T-cell (primary cell): ENCODE results near the gene PLXNA2. TPM values are rescaled to one million over a fixed set of nuclear protein-coding genes. Genes with fewer than 3 reads are reported as not detected.

Experiments used
- ATAC-seq, 4 experiments: fragments of 200-7000 bp in 3 of 4; fragments of 150-1000 bp in 1 of 4; cut with Tn5 transposase; replicated peaks in 1 of 4; 1 replicate in 3 of 4; 2 replicates in 1 of 4; pipeline ENCODE4 v1.10.0; 2021; ENCODE audit warnings: moderate library complexity in 3 of 4, mild to moderate bottlenecking in 2 of 4, moderate number of reproducible peaks in 1 of 4
- CTCF ChIA-PET, 2 donors: fragments of 300-600 bp; sonication (Branson Sonifier 250); formaldehyde crosslinking; loops; one replicate each; lab custom pipeline; 2022; ENCODE audit warnings: antibody characterized with exemption in 2 of 2; lab: Charles Lee
- POLR2A ChIA-PET, 2 donors: fragments of 300-600 bp; sonication (Branson Sonifier 250); formaldehyde crosslinking; loops; one replicate each; lab custom pipeline; 2022; ENCODE audit warnings: antibody characterized with exemption in 2 of 2; lab: Charles Lee
- DNase-seq, 35 experiments: peaks; one replicate each; pipeline versions ENCODE4 v3.0.0 to v3.0.0-alpha.2; 2013 to 2023
- H3K27ac ChIP-seq: one replicate; pipeline ENCODE4 v1.5.1; 2013; ENCODE audit warnings: low read length
- H3K27me3 ChIP-seq, 2 experiments: replicated peaks in 1 of 2; 1 replicate in 1 of 2; 2 replicates in 1 of 2; pipeline versions ENCODE4 v1.6.1 to v1.7.0; 2013; ENCODE audit warnings: low read length in 1 of 2, mixed read lengths in 1 of 2; ENCODE audit not compliant: control insufficient read depth in 2 of 2, insufficient read depth in 2 of 2; ENCODE audit errors: extremely low read depth in 1 of 2
- H3K36me3 ChIP-seq, 2 donors: 1 replicate in 1 of 2; 2 replicates in 1 of 2; pipeline versions ENCODE4 v1.6.1 to v1.7.0; 2013; ENCODE audit warnings: low read length in 1 of 2; ENCODE audit not compliant: control insufficient read depth in 2 of 2, insufficient read depth in 1 of 2; ENCODE audit errors: extremely low read depth in 1 of 2
- H3K4me1 ChIP-seq, 2 experiments: 1 replicate in 1 of 2; 2 replicates in 1 of 2; pipeline versions ENCODE4 v1.6.1 to v1.7.0; 2013; ENCODE audit warnings: low read length in 2 of 2, mixed read lengths in 1 of 2; ENCODE audit not compliant: insufficient read depth in 2 of 2, control insufficient read depth in 1 of 2; ENCODE audit errors: extremely low read depth in 1 of 2
- H3K4me3 ChIP-seq, 2 donors: 1 replicate in 1 of 2; 2 replicates in 1 of 2; pipeline versions ENCODE4 v1.5.1 to v1.7.0; 2013; ENCODE audit warnings: mild to moderate bottlenecking in 2 of 2, low read length in 1 of 2, moderate library complexity in 1 of 2; ENCODE audit not compliant: control insufficient read depth in 1 of 2; ENCODE audit errors: extremely low read depth in 1 of 2
- H3K9me3 ChIP-seq: 2 replicates; pipeline ENCODE4 v1.7.0; 2013
- H3K27ac Mint-ChIP-seq, 2 donors: one replicate each; pipeline ENCODE4 v1.8.0; 2020 to 2021; ENCODE audit warnings: mild to moderate bottlenecking in 2 of 2, mixed read lengths in 2 of 2
- H3K27me3 Mint-ChIP-seq, 2 donors: one replicate each; pipeline ENCODE4 v1.8.0; 2021 to 2022; ENCODE audit warnings: mixed read lengths in 2 of 2
- H3K36me3 Mint-ChIP-seq: one replicate; pipeline ENCODE4 v1.8.0; 2021; ENCODE audit warnings: mixed read lengths
- H3K4me1 Mint-ChIP-seq, 3 donors: one replicate each; pipeline ENCODE4 v1.8.0; 2020 to 2022; ENCODE audit warnings: mixed read lengths in 3 of 3, mild to moderate bottlenecking in 1 of 3
- H3K4me3 Mint-ChIP-seq, 3 donors: one replicate each; pipeline ENCODE4 v1.8.0; 2020 to 2022; ENCODE audit warnings: mild to moderate bottlenecking in 3 of 3, mixed read lengths in 3 of 3, moderate library complexity in 3 of 3
- H3K9me3 Mint-ChIP-seq, 3 donors: one replicate each; pipeline ENCODE4 v1.8.0; 2020 to 2022; ENCODE audit warnings: mixed read lengths in 3 of 3
- WGBS: methylation state at CpG from one replicate; pipeline ENCODE4 v1.1.5; 2013; ENCODE audit warnings: missing lambda C conversion rate; ENCODE audit not compliant: insufficient coverage; 5-methylcytosine and 5-hydroxymethylcytosine counted together
- total RNA-seq, 35 experiments: library from RNA in 6 of 35; stranded (reverse) in 6 of 35; fragments of 120-200 nt in 1 of 35; gene quantifications; one replicate each; pipeline versions ENCODE4 v1.2.1 to v1.2.4 and lab custom pipeline; 2013 to 2026

The PLXNA2 gene
- total RNA-seq, 5 donors from 2014 or later (not counting 1 experiment from before 2014, with no cell fraction given), result 1.3 to 2.6 (median 2.2) TPM

DNA sequence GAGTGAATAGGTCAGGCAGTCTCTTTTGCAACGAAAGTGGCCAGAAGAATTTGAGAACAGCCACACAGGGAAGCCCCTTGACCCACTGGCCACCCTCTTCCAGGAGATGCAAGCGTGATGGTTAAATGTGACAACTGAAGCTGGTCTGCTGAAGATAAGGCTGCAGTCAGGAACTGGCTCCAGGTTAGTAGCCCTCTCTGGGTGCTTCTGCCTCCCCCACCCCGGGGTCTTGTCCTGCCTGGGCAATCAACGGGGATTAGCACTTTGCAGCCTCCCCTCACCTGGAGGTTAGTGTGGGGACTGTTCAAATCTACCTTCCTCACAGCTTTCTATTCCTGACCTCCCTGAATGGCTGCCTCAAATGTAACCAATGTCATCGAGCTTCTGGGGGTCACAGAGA lies 125.9 kb downstream of the PLXNA2 start:
- ATAC-seq (no peak), DNase-seq (no peak)
- no peaks in the 10 kb centered on the region for H3K4me1 Mint-ChIP-seq
- Histone ChIP-seq H3K4me1 (no peaks in the 10 kb centered on the region), H3K27ac (no peak overlapping the region), H3K4me3 (no peak overlapping the region), H3K9me3 (no peaks in the 10 kb centered on the region), H3K27me3 (peaks cover 0 to 6% of the 10 kb centered on the region in 2 experiments), H3K36me3 (no peaks in the 10 kb centered on the region)
- H3K27ac Mint-ChIP-seq, result no peak overlapping the region
- WGBS, result 60% methylated on average over 2 of the region's 5 CpGs
- H3K27me3 Mint-ChIP-seq, result no peaks in the 10 kb centered on the region
- ChIA-PET POLR2A (no interaction called here), CTCF (no interaction called here)
- H3K9me3 Mint-ChIP-seq, result no peaks in the 10 kb centered on the region
- no peak overlapping the region for H3K4me3 Mint-ChIP-seq
- no peaks in the 10 kb centered on the region for H3K36me3 Mint-ChIP-seq

DNA sequence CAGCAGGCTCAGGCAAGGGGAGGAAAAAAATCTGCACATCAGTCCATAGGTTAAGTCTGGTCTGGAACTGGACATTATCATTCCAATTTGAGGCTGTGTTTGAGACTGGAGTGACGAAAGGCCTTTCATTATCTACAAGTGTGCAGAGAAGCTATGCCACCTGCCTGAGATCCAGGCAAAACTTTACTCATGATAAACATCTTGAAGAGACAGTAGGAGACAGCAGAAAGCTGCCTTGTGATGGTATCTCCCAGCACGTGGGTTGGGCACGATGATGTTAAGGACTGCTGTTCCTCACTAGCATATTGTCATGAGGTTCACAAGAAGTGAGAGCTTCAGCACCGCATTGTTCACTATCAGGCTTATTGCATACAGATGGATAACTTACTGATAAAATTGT lies 126.4 kb downstream of the PLXNA2 start:
- H3K4me3 ChIP-seq, result no peak overlapping the region
- no peak overlapping the region for H3K4me3 Mint-ChIP-seq
- ATAC-seq (no peak), DNase-seq (no peak)
- no peaks in the 10 kb centered on the region for H3K4me1 ChIP-seq
- H3K9me3 ChIP-seq, result no peaks in the 10 kb centered on the region
- H3K9me3 Mint-ChIP-seq, result no peaks in the 10 kb centered on the region
- H3K36me3 Mint-ChIP-seq, result no peaks in the 10 kb centered on the region
- peaks cover 0 to 6% of the 10 kb centered on the region in 2 experiments for H3K27me3 ChIP-seq
- H3K36me3 ChIP-seq, result no peaks in the 10 kb centered on the region
- H3K27me3 Mint-ChIP-seq, result no peaks in the 10 kb centered on the region
- no peak overlapping the region for H3K27ac Mint-ChIP-seq
- H3K27ac ChIP-seq, result no peak overlapping the region
- whole genome bisulfite sequencing, result 20% methylated on average over 1 of the region's 4 CpGs
- ChIA-PET CTCF (no interaction called here), POLR2A (no interaction called here)
- no peaks in the 10 kb centered on the region for H3K4me1 Mint-ChIP-seq

GRCh38 chr1:208117409-208117808 lies 126.8 kb downstream of the PLXNA2 start:
- WGBS, result 75% methylated on average over 2 of the region's 3 CpGs

DNA sequence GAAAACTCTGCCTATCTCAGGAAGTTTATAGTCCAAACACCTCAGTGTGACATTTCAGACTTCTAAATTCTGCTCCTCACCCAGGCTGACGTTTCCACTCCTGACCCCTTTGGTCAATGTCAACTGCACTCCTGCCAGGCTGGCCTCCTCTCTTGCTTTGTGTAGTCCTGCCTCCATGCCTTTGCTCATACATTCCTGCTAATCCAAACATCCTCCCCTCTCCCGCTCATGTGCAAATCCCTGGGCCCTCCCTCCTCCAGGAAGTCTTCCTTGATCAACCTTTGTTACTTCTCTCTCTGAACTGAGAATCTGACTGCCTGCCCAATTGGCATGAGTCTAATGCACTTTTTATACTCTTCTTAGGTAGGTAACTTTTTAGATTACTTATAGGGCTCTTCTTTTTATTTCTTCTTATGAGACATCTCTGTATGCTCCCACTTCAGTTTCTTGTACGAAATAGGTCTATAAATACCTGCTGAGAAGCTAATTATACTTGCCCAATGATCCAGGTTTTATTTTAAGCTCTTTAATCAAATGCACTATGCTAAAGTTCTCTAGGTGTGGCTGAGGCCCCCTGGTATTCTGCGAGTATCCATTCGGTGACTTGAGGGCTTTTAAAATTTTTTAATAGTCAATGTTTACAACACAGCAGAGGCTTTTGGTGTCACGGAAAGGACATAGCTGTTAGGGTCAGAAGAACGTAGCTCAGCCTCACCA lies 128.1 kb downstream of the PLXNA2 start:
- ChIA-PET POLR2A (no interaction called here), CTCF (no interaction called here)
- Histone ChIP-seq H3K27me3 (peaks cover 0 to 6% of the 10 kb centered on the region in 2 experiments), H3K27ac (no peak overlapping the region), H3K9me3 (no peaks in the 10 kb centered on the region), H3K4me1 (no peaks in the 10 kb centered on the region), H3K36me3 (no peaks in the 10 kb centered on the region), H3K4me3 (no peak overlapping the region)
- Mint-ChIP-seq H3K4me3 (no peak overlapping the region), H3K36me3 (no peaks in the 10 kb centered on the region), H3K9me3 (no peaks in the 10 kb centered on the region), H3K4me1 (no peaks in the 10 kb centered on the region), H3K27me3 (no peaks in the 10 kb centered on the region), H3K27ac (no peak overlapping the region)
- no peak for ATAC-seq
- 71% methylated on average over 2 of the region's 7 CpGs for WGBS
- DNase-seq, result no peak

More at GRCh38 chr1:208117409-208117808, 126.8 kb downstream of the PLXNA2 start:
- no peak for ATAC-seq
- Mint-ChIP-seq H3K27me3 (no peaks in the 10 kb centered on the region), H3K36me3 (no peaks in the 10 kb centered on the region), H3K27ac (no peak overlapping the region), H3K4me3 (no peak overlapping the region), H3K9me3 (no peaks in the 10 kb centered on the region), H3K4me1 (no peaks in the 10 kb centered on the region)
- Histone ChIP-seq H3K27me3 (peaks cover 0 to 6% of the 10 kb centered on the region in 2 experiments), H3K9me3 (no peaks in the 10 kb centered on the region), H3K4me1 (no peaks in the 10 kb centered on the region), H3K36me3 (no peaks in the 10 kb centered on the region), H3K4me3 (no peak overlapping the region), H3K27ac (no peak overlapping the region)
- no peak for DNase-seq
- POLR2A ChIA-PET, result no interaction called here
- CTCF ChIA-PET, result no interaction called here

DNA sequence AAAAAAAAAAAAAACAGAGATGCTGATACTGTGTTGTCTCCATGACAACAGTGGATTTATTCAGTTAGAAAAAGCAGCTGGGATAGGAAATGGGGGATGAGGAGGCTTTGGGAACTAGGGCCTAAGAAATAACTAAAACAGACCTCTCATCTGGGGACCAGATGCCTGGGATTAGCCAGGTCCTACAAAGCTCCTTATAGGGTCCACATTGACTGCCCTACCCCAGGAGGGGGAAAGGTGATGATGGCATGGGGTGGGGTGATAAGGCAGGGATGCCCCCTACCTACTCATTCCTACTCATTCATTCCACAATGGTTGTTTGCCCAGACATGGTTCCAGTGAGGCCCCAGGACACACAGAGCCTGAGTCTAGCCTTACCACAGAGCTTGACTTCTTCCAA lies 131.2 kb downstream of the PLXNA2 start:
- Mint-ChIP-seq H3K9me3 (no peaks in the 10 kb centered on the region), H3K4me1 (no peaks in the 10 kb centered on the region), H3K4me3 (no peak overlapping the region), H3K27me3 (peaks cover 4% of the 10 kb centered on the region in 2 donors), H3K36me3 (no peaks in the 10 kb centered on the region), H3K27ac (no peak overlapping the region)
- no peak for DNase-seq
- Histone ChIP-seq H3K9me3 (no peaks in the 10 kb centered on the region), H3K36me3 (no peaks in the 10 kb centered on the region), H3K27me3 (peaks cover 0 to 5% of the 10 kb centered on the region in 2 experiments), H3K4me3 (no peak overlapping the region), H3K4me1 (no peaks in the 10 kb centered on the region), H3K27ac (no peak overlapping the region)
- POLR2A ChIA-PET, result no interaction called here
- CTCF ChIA-PET, result no interaction called here
- no peak for ATAC-seq

DNA sequence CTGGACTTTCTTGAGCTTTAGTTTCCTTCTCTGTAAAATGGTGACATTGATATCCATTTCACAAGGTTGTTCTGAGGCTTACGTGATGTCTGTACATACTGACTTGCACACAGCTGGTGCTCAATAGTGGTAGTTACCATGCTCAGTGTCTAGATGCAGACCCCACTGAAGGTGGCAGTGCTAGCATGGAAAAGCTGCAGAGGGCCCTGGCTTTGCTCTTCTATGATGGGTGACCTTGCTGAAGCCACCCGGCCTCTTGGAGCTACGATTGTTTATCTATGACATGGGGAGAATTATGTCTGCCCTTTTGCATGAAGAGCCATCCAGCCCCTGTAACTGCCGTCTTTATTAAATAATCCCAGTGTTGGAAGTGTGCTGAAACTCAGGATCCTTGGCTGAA lies 131.8 kb downstream of the PLXNA2 start:
- Histone ChIP-seq H3K36me3 (no peaks in the 10 kb centered on the region), H3K27ac (no peak overlapping the region), H3K27me3 (peaks cover 0 to 5% of the 10 kb centered on the region in 2 experiments), H3K4me3 (no peak overlapping the region), H3K9me3 (no peaks in the 10 kb centered on the region), H3K4me1 (no peaks in the 10 kb centered on the region)
- Mint-ChIP-seq H3K4me3 (no peak overlapping the region), H3K9me3 (no peaks in the 10 kb centered on the region), H3K27ac (no peak overlapping the region), H3K4me1 (no peaks in the 10 kb centered on the region), H3K27me3 (peaks cover 4% of the 10 kb centered on the region in 2 donors), H3K36me3 (no peaks in the 10 kb centered on the region)
- POLR2A ChIA-PET, result no interaction called here
- no peak for DNase-seq
- 85% methylated on average over 4 of the region's 4 CpGs for WGBS
- no peak for ATAC-seq
- CTCF ChIA-PET, result no interaction called here
